GM12801 (cell line): ENCODE measurements around the gene TSSK6.

Experiments used
- CTCF ChIP-seq: IDR thresholded peaks from one replicate; pipeline ENCODE4 v1.5.1; 2011; ENCODE audit warnings: control low read depth; ENCODE audit not compliant: insufficient read length; ENCODE audit errors: extremely low read depth

TSSK6 gene

GRCh38 chr19:19531951-19532805 lies 16.8 kb upstream of the TSSK6 start:
- no peak for TF ChIP-seq CTCF

GRCh38 chr19:19530889-19531288 lies 15.5 kb upstream of the TSSK6 start:
- no peak for TF ChIP-seq CTCF

GRCh38 chr19:19530423-19530804 lies 15.1 kb upstream of the TSSK6 start:
- no peak for TF ChIP-seq CTCF

GRCh38 chr19:19529783-19530422 lies 14.6 kb upstream of the TSSK6 start:
- TF ChIP-seq CTCF, result no peak

GRCh38 chr19:19528721-19529490 lies 13.6 kb upstream of the TSSK6 start, which contains the start of gene YJEFN3:
Gene YJEFN3 (plus strand): TSS chr19:19528911. CDS start chr19:19528933, 22 bp downstream.
- TF ChIP-seq CTCF, result no peak

- no peak for TF ChIP-seq CTCF
Measured at GRCh38 chr19:19527674-19528625, 12.6 kb upstream of the TSSK6 start.
